ENCODE measurements around the gene PRPF8. TPM values are rescaled to one million over a fixed set of nuclear protein-coding genes. Genes with fewer than 3 reads are reported as not detected.
A peak's percentile ranks its signal among the peaks of the same experiment; 100 is the strongest.

The PRPF8 gene
- total and polyA plus RNA-seq, 2 of the 13 experiments (the other 11 are each of a cell fraction or from before 2014, with no cell fraction given): 112 to 179 TPM

DNA sequence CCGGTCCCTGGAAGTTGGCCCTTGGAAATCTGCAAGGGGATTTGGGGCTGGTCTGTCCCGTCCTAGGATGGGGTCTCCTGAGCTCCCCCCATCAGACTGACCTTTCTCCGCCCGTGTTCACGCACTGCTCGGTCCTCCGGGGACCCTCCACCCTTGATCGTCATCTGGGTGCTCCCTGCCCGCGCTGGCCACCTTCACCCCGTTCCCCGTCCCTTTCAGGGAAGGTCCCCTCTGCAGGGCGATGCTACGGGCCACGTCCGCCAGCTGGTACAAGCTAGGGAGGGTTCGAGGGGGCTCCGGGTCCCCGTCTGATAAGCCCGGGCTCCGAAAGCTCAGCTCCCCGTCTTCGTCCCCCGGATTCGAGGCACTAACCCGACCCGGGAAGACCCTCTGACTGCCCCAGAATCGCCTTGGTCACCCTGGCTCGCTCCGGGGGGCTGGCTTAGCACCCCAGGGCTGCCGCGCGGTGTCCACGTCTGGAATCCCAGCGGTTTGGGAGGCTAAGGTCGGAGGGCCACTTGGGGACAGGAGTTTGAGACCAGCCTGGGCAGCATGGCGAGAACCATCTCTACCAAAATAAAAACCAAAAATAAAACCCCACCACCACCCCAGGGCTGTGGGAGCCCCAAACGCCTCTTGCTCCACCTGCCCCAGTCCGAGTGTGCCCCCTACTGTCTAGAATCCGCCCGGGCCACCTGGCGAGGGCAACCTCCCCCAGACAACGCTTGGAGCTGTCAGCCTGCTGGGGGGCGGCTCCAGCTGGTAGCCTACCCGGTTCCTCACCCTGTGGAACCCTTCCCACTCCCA lies 55.0 kb downstream of the PRPF8 start (continued):
- TF ChIP-seq ATF2 (CRISPR knock-in tag; IDR thresholded peaks at IDR 0.05): no peak
- TF ChIP-seq ZNF792 (CRISPR knock-in tag; IDR thresholded peaks at IDR 0.05): no peak
- TF ChIP-seq, protein P1, sequence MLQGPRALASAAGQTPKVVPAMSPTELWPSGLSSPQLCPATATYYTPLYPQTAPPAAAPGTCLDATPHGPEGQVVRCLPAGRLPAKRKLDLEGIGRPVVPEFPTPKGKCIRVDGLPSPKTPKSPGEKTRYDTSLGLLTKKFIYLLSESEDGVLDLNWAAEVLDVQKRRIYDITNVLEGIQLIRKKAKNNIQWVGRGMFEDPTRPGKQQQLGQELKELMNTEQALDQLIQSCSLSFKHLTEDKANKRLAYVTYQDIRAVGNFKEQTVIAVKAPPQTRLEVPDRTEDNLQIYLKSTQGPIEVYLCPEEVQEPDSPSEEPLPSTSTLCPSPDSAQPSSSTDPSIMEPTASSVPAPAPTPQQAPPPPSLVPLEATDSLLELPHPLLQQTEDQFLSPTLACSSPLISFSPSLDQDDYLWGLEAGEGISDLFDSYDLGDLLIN (CRISPR knock-in tag; IDR thresholded peaks at IDR 0.05; ENCODE audit: borderline replicate concordance): no peak
- TF ChIP-seq TIGD3 (CRISPR knock-in tag; IDR thresholded peaks at IDR 0.05; ENCODE audit: borderline replicate concordance): no peak
- TF ChIP-seq ZKSCAN1 (IDR thresholded peaks at IDR 0.05; ENCODE audit: low read length): no peak
- TF ChIP-seq ZNF609 (CRISPR knock-in tag; IDR thresholded peaks at IDR 0.05; ENCODE audit: borderline replicate concordance): no peak; the same call in 1 of the 2 replicates
- no peak for TF ChIP-seq POLR2AphosphoS5 (IDR thresholded peaks at IDR 0.05; ENCODE audit: low read depth, low read length)
- TF ChIP-seq U2AF1 (optimal IDR thresholded peaks at IDR 0.05; ENCODE audit: low read depth, low read length): no peak
- TF ChIP-seq SIX1 (CRISPR knock-in tag; IDR thresholded peaks at IDR 0.05; ENCODE audit: borderline replicate concordance): no peak
- TF ChIP-seq, protein P2, sequence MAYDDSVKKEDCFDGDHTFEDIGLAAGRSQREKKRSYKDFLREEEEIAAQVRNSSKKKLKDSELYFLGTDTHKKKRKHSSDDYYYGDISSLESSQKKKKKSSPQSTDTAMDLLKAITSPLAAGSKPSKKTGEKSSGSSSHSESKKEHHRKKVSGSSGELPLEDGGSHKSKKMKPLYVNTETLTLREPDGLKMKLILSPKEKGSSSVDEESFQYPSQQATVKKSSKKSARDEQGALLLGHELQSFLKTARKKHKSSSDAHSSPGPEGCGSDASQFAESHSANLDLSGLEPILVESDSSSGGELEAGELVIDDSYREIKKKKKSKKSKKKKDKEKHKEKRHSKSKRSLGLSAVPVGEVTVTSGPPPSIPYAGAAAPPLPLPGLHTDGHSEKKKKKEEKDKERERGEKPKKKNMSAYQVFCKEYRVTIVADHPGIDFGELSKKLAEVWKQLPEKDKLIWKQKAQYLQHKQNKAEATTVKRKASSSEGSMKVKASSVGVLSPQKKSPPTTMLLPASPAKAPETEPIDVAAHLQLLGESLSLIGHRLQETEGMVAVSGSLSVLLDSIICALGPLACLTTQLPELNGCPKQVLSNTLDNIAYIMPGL (CRISPR knock-in tag; IDR thresholded peaks at IDR 0.05; ENCODE audit: borderline replicate concordance in 1 of 2, low read depth in 1 of 2): peak; percentile 31 to 42; a peak in 2 of 4 replicates
- TF ChIP-seq, protein P3, sequence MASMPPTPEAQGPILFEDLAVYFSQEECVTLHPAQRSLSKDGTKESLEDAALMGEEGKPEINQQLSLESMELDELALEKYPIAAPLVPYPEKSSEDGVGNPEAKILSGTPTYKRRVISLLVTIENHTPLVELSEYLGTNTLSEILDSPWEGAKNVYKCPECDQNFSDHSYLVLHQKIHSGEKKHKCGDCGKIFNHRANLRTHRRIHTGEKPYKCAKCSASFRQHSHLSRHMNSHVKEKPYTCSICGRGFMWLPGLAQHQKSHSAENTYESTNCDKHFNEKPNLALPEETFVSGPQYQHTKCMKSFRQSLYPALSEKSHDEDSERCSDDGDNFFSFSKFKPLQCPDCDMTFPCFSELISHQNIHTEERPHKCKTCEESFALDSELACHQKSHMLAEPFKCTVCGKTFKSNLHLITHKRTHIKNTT (CRISPR knock-in tag; IDR thresholded peaks at IDR 0.05): no peak
- TF ChIP-seq ZSCAN31 (CRISPR knock-in tag; IDR thresholded peaks at IDR 0.05; ENCODE audit: low read depth): 0 out of 2 replicates have a peak, but pooled peaks have one; percentile 15
- TF ChIP-seq ZNF607 (CRISPR knock-in tag; IDR thresholded peaks at IDR 0.05; ENCODE audit: borderline replicate concordance): no peak
- no peak for TF ChIP-seq EZH2 (conservative IDR thresholded peaks at IDR 0.05; ENCODE audit: low read depth, low read length)
